Smooth muscle cell (in vitro differentiated cells): Measurements from ENCODE around the gene GPR32. TPM values are rescaled to one million over a fixed set of nuclear protein-coding genes. Genes with fewer than 3 reads are reported as not detected.
"Not testable (repeated sequence)": the region's sequence is repeated elsewhere in the genome, so short reads cannot be mapped to it uniquely, and the experiment has no call there.

ENCODE experiments used
- DNase-seq: peaks from one replicate; lab custom pipeline; 2025; ENCODE audit not compliant: unreplicated experiment; lab: John Stamatoyannopoulos, UW
- H2AFZ ChIP-seq: fragments of 200-600 bp; sonication (generic); 2 replicates; pipeline ENCODE4 v1.6.0; 2016; ENCODE audit warnings: antibody characterized with exemption, low read depth, mild to moderate bottlenecking
- H3F3A ChIP-seq: fragments of 200-600 bp; sonication (generic); 2 replicates; pipeline ENCODE4 v1.6.0; 2017; ENCODE audit warnings: antibody characterized with exemption, low read depth
- H3K27ac ChIP-seq: fragments of 200-600 bp; sonication (generic); 2 replicates; pipeline ENCODE4 v1.5.1; 2016; ENCODE audit warnings: low read depth, mild to moderate bottlenecking
- H3K27me3 ChIP-seq: fragments of 200-600 bp; sonication (generic); 2 replicates; pipeline ENCODE4 v1.6.1; 2016; ENCODE audit warnings: low read depth, mild to moderate bottlenecking
- H3K36me3 ChIP-seq: fragments of 200-600 bp; sonication (generic); 2 replicates; pipeline ENCODE4 v1.5.1; 2016; ENCODE audit warnings: low read depth
- H3K4me1 ChIP-seq: fragments of 200-600 bp; sonication (generic); 2 replicates; pipeline ENCODE4 v1.5.1; 2016; ENCODE audit warnings: low read depth
- H3K4me2 ChIP-seq: fragments of 200-600 bp; sonication (generic); 2 replicates; pipeline ENCODE4 v1.6.0; 2016; ENCODE audit warnings: mild to moderate bottlenecking
- H3K4me3 ChIP-seq: fragments of 200-600 bp; sonication (generic); 2 replicates; pipeline ENCODE4 v1.5.1; 2016; ENCODE audit warnings: mild to moderate bottlenecking
- H3K79me2 ChIP-seq: fragments of 200-600 bp; sonication (generic); 2 replicates; pipeline ENCODE4 v1.6.0; 2016; ENCODE audit warnings: low read depth, mild to moderate bottlenecking
- H3K9ac ChIP-seq: fragments of 200-600 bp; sonication (generic); 2 replicates; pipeline ENCODE4 v1.6.0; 2016; ENCODE audit warnings: low read depth
- H3K9me3 ChIP-seq: fragments of 200-600 bp; sonication (generic); replicated peaks from 2 replicates; pipeline ENCODE4 v1.5.1; 2016; ENCODE audit warnings: low read depth
- H4K20me1 ChIP-seq: fragments of 200-600 bp; sonication (generic); 2 replicates; pipeline ENCODE4 v1.6.0; 2016; ENCODE audit warnings: low read depth
- WGBS: methylation state at CpG from one replicate; pipeline ENCODE4 v1.1.7; 2016; ENCODE audit warnings: low lambda C conversion rate; 5-methylcytosine and 5-hydroxymethylcytosine counted together
- polyA plus RNA-seq: library from polyadenylated mRNA; unstranded; fragments of >200 nt; fragmentation: Nextera tagmentation; extraction: Ambion mirVana; gene quantifications from 2 replicates; pipeline ENCODE4 v1.2.1, GENCODE V29; 2016
- total RNA-seq: library from RNA; depleted of rRNA; stranded (reverse); fragments of >200 nt; gene quantifications from 2 replicates; pipeline ENCODE4 v1.2.3, GENCODE V29; 2014
- TF ChIP-seq, protein P1 (sequence below): fragments of 200-600 bp; sonication (generic); IDR thresholded peaks from 2 replicates; pipeline ENCODE4 v1.5.1; 2017; ENCODE audit warnings: borderline replicate concordance, mild to moderate bottlenecking, antibody characterized with exemption; ENCODE audit not compliant: insufficient read depth, poor library complexity, severe bottlenecking

GPR32 gene
- total RNA-seq (not detected in 2 replicates), polyA plus RNA-seq (not detected in 2 replicates)

DNA sequence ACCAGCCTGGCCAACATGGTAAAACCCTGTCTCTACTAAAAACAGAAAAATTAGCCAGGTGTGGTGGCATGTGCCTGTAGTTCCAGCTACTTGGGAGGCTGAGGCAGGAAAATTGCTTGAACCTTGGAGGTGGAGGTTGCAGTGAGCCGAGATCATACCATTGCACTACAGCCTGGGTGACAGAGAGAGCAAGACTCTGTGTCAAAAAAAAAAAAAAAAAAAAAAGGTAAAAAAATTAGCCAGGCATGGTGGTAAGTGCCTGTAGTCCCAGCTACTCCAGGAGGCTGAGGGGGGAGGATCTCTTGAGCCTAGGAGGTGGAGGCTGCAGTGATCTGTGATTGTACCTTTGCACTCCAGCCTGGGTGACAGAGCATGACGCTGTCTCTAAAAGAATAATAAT lies at the start of gene GPR32:
TSS of gene GPR32 (plus strand) at position 301 of the 400 bp plus-strand sequence. CDS start 137 bp downstream, outside the sequence.
- not testable (repeated sequence) for H3K4me2 ChIP-seq, H3F3A ChIP-seq, H3K9me3 ChIP-seq, H3K27me3 ChIP-seq, DNase-seq, H3K4me3 ChIP-seq, H3K27ac ChIP-seq, H2AFZ ChIP-seq, H3K79me2 ChIP-seq, H3K36me3 ChIP-seq, H3K4me1 ChIP-seq, H3K9ac ChIP-seq, H4K20me1 ChIP-seq
- WGBS = 81% methylated on average over 2 of the region's 2 CpGs

- 55% methylated on average over 8 of the region's 8 CpGs for WGBS
- Histone ChIP-seq H3K27me3 (peaks cover 6% of the 10 kb centered on the region), H3K4me2 (no peak overlapping the region), H4K20me1 (no peaks in the 10 kb centered on the region), H3K79me2 (peaks cover 5% of the 10 kb centered on the region), H3K27ac (no peak overlapping the region), H3K4me3 (no peak overlapping the region), H3K9ac (no peak overlapping the region), H3K36me3 (no peaks in the 10 kb centered on the region), H2AFZ (no peak overlapping the region), H3K9me3 (no peaks in the 10 kb centered on the region), H3F3A (no peaks in the 10 kb centered on the region), H3K4me1 (peaks cover 20% of the 10 kb centered on the region)
- peak; percentile 11 for DNase-seq
- TF ChIP-seq, protein P1, sequence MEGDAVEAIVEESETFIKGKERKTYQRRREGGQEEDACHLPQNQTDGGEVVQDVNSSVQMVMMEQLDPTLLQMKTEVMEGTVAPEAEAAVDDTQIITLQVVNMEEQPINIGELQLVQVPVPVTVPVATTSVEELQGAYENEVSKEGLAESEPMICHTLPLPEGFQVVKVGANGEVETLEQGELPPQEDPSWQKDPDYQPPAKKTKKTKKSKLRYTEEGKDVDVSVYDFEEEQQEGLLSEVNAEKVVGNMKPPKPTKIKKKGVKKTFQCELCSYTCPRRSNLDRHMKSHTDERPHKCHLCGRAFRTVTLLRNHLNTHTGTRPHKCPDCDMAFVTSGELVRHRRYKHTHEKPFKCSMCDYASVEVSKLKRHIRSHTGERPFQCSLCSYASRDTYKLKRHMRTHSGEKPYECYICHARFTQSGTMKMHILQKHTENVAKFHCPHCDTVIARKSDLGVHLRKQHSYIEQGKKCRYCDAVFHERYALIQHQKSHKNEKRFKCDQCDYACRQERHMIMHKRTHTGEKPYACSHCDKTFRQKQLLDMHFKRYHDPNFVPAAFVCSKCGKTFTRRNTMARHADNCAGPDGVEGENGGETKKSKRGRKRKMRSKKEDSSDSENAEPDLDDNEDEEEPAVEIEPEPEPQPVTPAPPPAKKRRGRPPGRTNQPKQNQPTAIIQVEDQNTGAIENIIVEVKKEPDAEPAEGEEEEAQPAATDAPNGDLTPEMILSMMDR = no peak
Observed at GRCh38 chr19:50720921-50721381, 49.3 kb upstream of the GPR32 start.

GRCh38 chr19:50721441-50722137 lies 48.7 kb upstream of the GPR32 start:
- no peaks in the 10 kb centered on the region for H3K9me3 ChIP-seq
- no peak overlapping the region for H3K4me2 ChIP-seq

DNA sequence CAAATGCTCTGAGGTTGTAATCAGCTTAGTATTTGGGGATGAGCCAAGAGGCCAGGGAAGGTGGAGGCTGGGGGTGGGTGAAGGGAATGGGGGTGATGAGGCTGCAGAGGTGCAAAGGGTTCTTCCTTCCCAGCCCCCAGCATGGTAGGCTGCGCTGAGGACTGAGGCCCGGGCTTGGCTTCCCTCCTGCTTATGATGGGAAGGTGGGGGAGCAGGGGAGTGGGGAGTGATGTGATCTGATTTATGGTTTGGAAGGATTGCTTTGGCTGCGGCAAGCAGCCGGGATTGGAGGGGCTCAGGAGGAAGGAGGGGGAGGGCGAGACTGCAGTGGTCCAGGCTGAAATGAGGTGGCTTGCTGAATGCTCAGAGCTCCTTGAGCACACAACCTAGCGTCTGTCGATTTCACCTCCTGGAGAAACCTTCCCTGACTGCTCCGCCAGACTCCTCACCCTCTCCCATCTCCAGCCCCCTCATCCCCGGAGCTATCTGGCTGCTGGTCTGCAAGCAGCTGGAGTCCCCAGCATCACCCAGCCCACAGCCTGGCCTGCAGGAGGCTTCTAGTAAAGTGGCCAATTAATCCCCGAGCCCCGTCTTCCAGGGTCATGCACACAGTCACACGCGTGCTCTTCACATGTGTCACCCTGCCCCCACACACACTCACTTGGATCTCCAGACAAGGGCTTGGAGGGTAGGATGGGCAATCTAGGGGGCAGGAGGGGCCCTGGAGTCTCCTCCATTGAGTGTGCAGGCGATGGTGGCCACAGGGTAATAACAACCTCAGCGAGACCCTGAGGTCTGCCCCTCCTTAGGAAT lies 47.9 kb upstream of the GPR32 start:
- no peaks in the 10 kb centered on the region for H3K9me3 ChIP-seq
- no peaks in the 10 kb centered on the region for H3K36me3 ChIP-seq
- no peak overlapping the region for H3K9ac ChIP-seq
- peak overlapping the region; percentile 55 for H3K27ac ChIP-seq
- no peak for DNase-seq
- H3K27me3 ChIP-seq = peaks cover 6% of the 10 kb centered on the region
- peaks cover 20% of the 10 kb centered on the region for H3K4me1 ChIP-seq
- no peaks in the 10 kb centered on the region for H3F3A ChIP-seq
- H3K79me2 ChIP-seq = peaks cover 8% of the 10 kb centered on the region
- H3K4me3 ChIP-seq = peak overlapping the region; percentile 57
- H3K4me2 ChIP-seq = peak overlapping the region; percentile 88
- H2AFZ ChIP-seq = peak overlapping the region; percentile 24
- TF ChIP-seq, protein P1 = no peak
- H4K20me1 ChIP-seq = no peaks in the 10 kb centered on the region
- 63% methylated on average over 15 of the region's 15 CpGs for whole genome bisulfite sequencing

More at GRCh38 chr19:50721441-50722137, 48.7 kb upstream of the GPR32 start:
- Histone ChIP-seq H3K79me2 (peaks cover 8% of the 10 kb centered on the region), H3K27ac (no peak overlapping the region), H4K20me1 (no peaks in the 10 kb centered on the region), H2AFZ (no peak overlapping the region), H3K36me3 (no peaks in the 10 kb centered on the region), H3K4me3 (no peak overlapping the region), H3K27me3 (peaks cover 6% of the 10 kb centered on the region), H3F3A (no peaks in the 10 kb centered on the region), H3K9ac (no peak overlapping the region), H3K4me1 (peaks cover 20% of the 10 kb centered on the region)
- DNase-seq = no peak
- WGBS = 91% methylated on average over 10 of the region's 10 CpGs
- TF ChIP-seq, protein P1 = no peak
